Fibroblast of skin of left biceps (primary cell): ENCODE results near the gene TEDC1.

Experiments used
- DNase-seq, 2 experiments: peaks; one replicate each; pipeline ENCODE4 v3.0.0-alpha.2; 2013; ENCODE audit warnings: low read depth in 2 of 2

TEDC1 gene

GRCh38 chr14:105458010-105458409, 33.0 kb upstream of the TEDC1 start:
- DNase-seq: no peak

GRCh38 chr14:105458571-105458970, 32.5 kb upstream of the TEDC1 start:
- no peak for DNase-seq

GRCh38 chr14:105460116-105460515, 30.9 kb upstream of the TEDC1 start:
- no peak for DNase-seq

GRCh38 chr14:105460616-105461015, 30.4 kb upstream of the TEDC1 start:
- DNase-seq: no peak

- DNase-seq: no peak
These were observed 29.1 kb upstream of the TEDC1 start for GRCh38 chr14:105461903-105462302.

GRCh38 chr14:105464501-105464900, 26.5 kb upstream of the TEDC1 start:
- DNase-seq: no peak

- no peak for DNase-seq
These were observed 25.6 kb upstream of the TEDC1 start for GRCh38 chr14:105465209-105466031.

GRCh38 chr14:105466531-105467248, 24.4 kb upstream of the TEDC1 start:
- DNase-seq: no peak

GRCh38 chr14:105467249-105467941, 23.7 kb upstream of the TEDC1 start:
- DNase-seq: no peak

GRCh38 chr14:105467942-105468471, 23.0 kb upstream of the TEDC1 start:
- DNase-seq: no peak

- no peak for DNase-seq
These were observed 22.3 kb upstream of the TEDC1 start for GRCh38 chr14:105468621-105469241.

GRCh38 chr14:105469456-105470349, 21.3 kb upstream of the TEDC1 start:
- no peak for DNase-seq

- DNase-seq: no peak
These were observed 20.4 kb upstream of the TEDC1 start for GRCh38 chr14:105470350-105471296.

GRCh38 chr14:105471297-105471821, 19.7 kb upstream of the TEDC1 start:
- DNase-seq: no peak

GRCh38 chr14:105471823-105472485, 19.1 kb upstream of the TEDC1 start:
- DNase-seq: no peak

- no peak for DNase-seq
These were observed 18.5 kb upstream of the TEDC1 start for GRCh38 chr14:105472486-105472991.

- no peak for DNase-seq
These were observed 17.9 kb upstream of the TEDC1 start for GRCh38 chr14:105473033-105473676.
